Measurements from ENCODE around the gene AP3D1.
"Not testable (repeated sequence)": the region's sequence is repeated elsewhere in the genome, so short reads cannot be mapped to it uniquely, and the experiment has no call there.

Gene AP3D1

GRCh38 chr19:2144190-2144589 lies 7.2 kb downstream of the AP3D1 start:
- Mint-ChIP-seq H3K4me1 (peaks cover 41% of the 10 kb centered on the region), H3K36me3 (peaks cover 68% of the 10 kb centered on the region), H3K9me3 (no peaks in the 10 kb centered on the region), H3K27ac (no peak overlapping the region), H3K4me3 (no peak overlapping the region)
- ATAC-seq (no peak), DNase-seq (ENCODE audit: low spot score in 2 of 2) (no peak)

GRCh38 chr19:2142173-2142829 lies 9.1 kb downstream of the AP3D1 start:
- peaks cover 70% of the 10 kb centered on the region for H3K36me3 Mint-ChIP-seq
- H3K4me3 Mint-ChIP-seq: no peak overlapping the region
- H3K27ac Mint-ChIP-seq: no peak overlapping the region
- H3K4me1 Mint-ChIP-seq: peaks cover 24% of the 10 kb centered on the region
- H3K9me3 Mint-ChIP-seq: no peaks in the 10 kb centered on the region
- no peak for ATAC-seq
- no peak for DNase-seq (ENCODE audit: low spot score in 2 of 2)

GRCh38 chr19:2140138-2140569 lies 11.2 kb downstream of the AP3D1 start:
- no peak overlapping the region for H3K27ac Mint-ChIP-seq
- DNase-seq (ENCODE audit: low spot score in 2 of 2): no peak
- H3K9me3 Mint-ChIP-seq: no peaks in the 10 kb centered on the region
- peaks cover 5% of the 10 kb centered on the region for H3K4me1 Mint-ChIP-seq
- no peak for ATAC-seq
- H3K36me3 Mint-ChIP-seq: peaks cover 74% of the 10 kb centered on the region
- no peak overlapping the region for H3K4me3 Mint-ChIP-seq

GRCh38 chr19:2139385-2140137 lies 11.8 kb downstream of the AP3D1 start:
- H3K4me1 Mint-ChIP-seq: no peaks in the 10 kb centered on the region
- H3K36me3 Mint-ChIP-seq: peaks cover 72% of the 10 kb centered on the region
- DNase-seq (ENCODE audit: low spot score in 2 of 2): no peak
- peak overlapping the region; percentile 73 for H3K27ac Mint-ChIP-seq
- ATAC-seq: no peak
- H3K4me3 Mint-ChIP-seq: no peak overlapping the region
- no peaks in the 10 kb centered on the region for H3K9me3 Mint-ChIP-seq

GRCh38 chr19:2138061-2138728 lies 13.2 kb downstream of the AP3D1 start:
- H3K27ac Mint-ChIP-seq: peak overlapping the region; percentile 73
- no peak overlapping the region for H3K4me3 Mint-ChIP-seq
- ATAC-seq: no peak
- DNase-seq (ENCODE audit: low spot score in 2 of 2): no peak
- H3K9me3 Mint-ChIP-seq: no peaks in the 10 kb centered on the region
- no peaks in the 10 kb centered on the region for H3K4me1 Mint-ChIP-seq
- peaks cover 73% of the 10 kb centered on the region for H3K36me3 Mint-ChIP-seq

- ATAC-seq (no peak), DNase-seq (ENCODE audit: low spot score in 2 of 2) (no peak)
- no peak overlapping the region for H3K4me3 Mint-ChIP-seq
- no peaks in the 10 kb centered on the region for H3K4me1 Mint-ChIP-seq
- peaks cover 85% of the 10 kb centered on the region for H3K36me3 Mint-ChIP-seq
- H3K9me3 Mint-ChIP-seq: no peaks in the 10 kb centered on the region
- H3K27ac Mint-ChIP-seq: no peak overlapping the region
Observed at GRCh38 chr19:2136796-2137195, 14.6 kb downstream of the AP3D1 start.

- no peak for ATAC-seq
Observed at GRCh38 chr19:2135474-2136402, 15.6 kb downstream of the AP3D1 start.

GRCh38 chr19:2132731-2133490 lies 18.5 kb downstream of the AP3D1 start:
- Mint-ChIP-seq H3K4me1 (no peaks in the 10 kb centered on the region), H3K36me3 (peaks cover 77% of the 10 kb centered on the region), H3K27ac (peak overlapping the region; percentile 63), H3K9me3 (no peaks in the 10 kb centered on the region), H3K4me3 (no peak overlapping the region)
- ATAC-seq (no peak), DNase-seq (ENCODE audit: low spot score in 2 of 2) (no peak)

More at GRCh38 chr19:2135474-2136402, 15.6 kb downstream of the AP3D1 start:
- Mint-ChIP-seq H3K4me3 (no peak overlapping the region), H3K4me1 (no peaks in the 10 kb centered on the region), H3K27ac (no peak overlapping the region), H3K36me3 (peaks cover 86% of the 10 kb centered on the region), H3K9me3 (no peaks in the 10 kb centered on the region)
- DNase-seq (ENCODE audit: low spot score in 2 of 2): no peak

GRCh38 chr19:2132191-2132590 lies 19.2 kb downstream of the AP3D1 start:
- Mint-ChIP-seq H3K27ac (peak overlapping the region; percentile 63), H3K9me3 (no peaks in the 10 kb centered on the region), H3K36me3 (peaks cover 77% of the 10 kb centered on the region), H3K4me1 (no peaks in the 10 kb centered on the region), H3K4me3 (no peak overlapping the region)
- DNase-seq (ENCODE audit: low spot score in 2 of 2) (no peak), ATAC-seq (no peak)

- H3K4me3 Mint-ChIP-seq; H3K9me3 Mint-ChIP-seq; ATAC-seq; DNase-seq (ENCODE audit: low spot score in 2 of 2); H3K4me1 Mint-ChIP-seq; H3K27ac Mint-ChIP-seq: not testable (repeated sequence)
- peaks cover 77% of the 10 kb centered on the region for H3K36me3 Mint-ChIP-seq
Observed at GRCh38 chr19:2131012-2131975, 20.1 kb downstream of the AP3D1 start.

GRCh38 chr19:2129892-2130770 lies 21.2 kb downstream of the AP3D1 start:
- no peak for ATAC-seq
- H3K27ac Mint-ChIP-seq: peak overlapping the region; percentile 74
- H3K4me1 Mint-ChIP-seq: no peaks in the 10 kb centered on the region
- H3K4me3 Mint-ChIP-seq: no peak overlapping the region
- DNase-seq (ENCODE audit: low spot score in 2 of 2): no peak
- peaks cover 79% of the 10 kb centered on the region for H3K36me3 Mint-ChIP-seq
- H3K9me3 Mint-ChIP-seq: no peaks in the 10 kb centered on the region

GRCh38 chr19:2129486-2129885 lies 21.9 kb downstream of the AP3D1 start:
- ATAC-seq: no peak
- Mint-ChIP-seq H3K27ac (peak overlapping the region; percentile 74), H3K36me3 (peaks cover 83% of the 10 kb centered on the region)

GRCh38 chr19:2129022-2129421 lies 22.3 kb downstream of the AP3D1 start:
- DNase-seq (ENCODE audit: low spot score in 2 of 2): no peak
- Mint-ChIP-seq H3K4me1 (no peaks in the 10 kb centered on the region), H3K27ac (peak overlapping the region; percentile 74), H3K4me3 (no peak overlapping the region), H3K36me3 (peaks cover 84% of the 10 kb centered on the region), H3K9me3 (no peaks in the 10 kb centered on the region)
- ATAC-seq: no peak

More at GRCh38 chr19:2129486-2129885, 21.9 kb downstream of the AP3D1 start:
- Mint-ChIP-seq H3K4me3 (no peak overlapping the region), H3K9me3 (no peaks in the 10 kb centered on the region), H3K4me1 (no peaks in the 10 kb centered on the region)
- DNase-seq (ENCODE audit: low spot score in 2 of 2): no peak
